ENCODE results near the gene KDM4D.

GRCh38 chr11:94926698-94927237 lies 46.7 kb upstream of the KDM4D start:
- TF ChIP-seq ZFP3 (CRISPR knock-in tag; IDR thresholded peaks at IDR 0.05) (no peak), PATZ1 (CRISPR knock-in tag; IDR thresholded peaks at IDR 0.05; ENCODE audit: borderline replicate concordance) (no peak), ZNF70 (CRISPR knock-in tag; IDR thresholded peaks at IDR 0.05) (no peak), RARB (CRISPR knock-in tag; IDR thresholded peaks at IDR 0.05) (no peak)

All from SK-N-SH treated with all-trans-retinoic acid at 6 μM for 48 hours (cell line).